Psoas muscle (tissue), 8 donors: Measurements from ENCODE around the gene RAB3GAP2. TPM values are rescaled to one million over a fixed set of nuclear protein-coding genes. Genes with fewer than 3 reads are reported as not detected.
A peak's percentile ranks its signal among the peaks of the same experiment; 100 is the strongest.
"Not testable (repeated sequence)": the region's sequence is repeated elsewhere in the genome, so short reads cannot be mapped to it uniquely, and the experiment has no call there.

Experiments
- ATAC-seq, 4 donors: fragments of 200-7000 bp; cut with Tn5 transposase; one replicate each; pipeline ENCODE4 v1.9.1; 2020; ENCODE audit warnings: moderate library complexity in 3 of 4, mild to moderate bottlenecking in 2 of 4
- DNase-seq, 2 donors: peaks; one replicate each; pipeline ENCODE4 v3.0.0-alpha.2; 2020
- H3K27ac ChIP-seq: fragments of 200-600 bp; one replicate; pipeline ENCODE4 v1.8.0; 2022
- H3K27me3 ChIP-seq, 3 donors: fragments of 200-600 bp in 1 of 3; one replicate each; pipeline versions ENCODE4 v1.6.1 to v1.8.0; 2013 to 2022; ENCODE audit warnings: low read length in 2 of 3, mild to moderate bottlenecking in 2 of 3, moderate library complexity in 1 of 3; ENCODE audit not compliant: insufficient read depth in 3 of 3
- H3K36me3 ChIP-seq, 2 donors: fragments of 200-600 bp in 1 of 2; one replicate each; pipeline versions ENCODE4 v1.6.1 to v1.8.0; 2013 to 2022; ENCODE audit warnings: low read depth in 1 of 2, mild to moderate bottlenecking in 1 of 2, moderate library complexity in 1 of 2; ENCODE audit not compliant: insufficient read depth in 1 of 2
- H3K4me1 ChIP-seq: fragments of 200-600 bp; one replicate; pipeline ENCODE4 v1.8.0; 2022
- H3K4me3 ChIP-seq: fragments of 200-600 bp; one replicate; pipeline ENCODE4 v1.8.0; 2022; ENCODE audit warnings: mild to moderate bottlenecking
- H3K9me3 ChIP-seq: fragments of 200-600 bp; one replicate; pipeline ENCODE4 v1.8.0; 2022
- CTCF ChIP-seq: fragments of 200-600 bp; IDR thresholded peaks from one replicate; pipeline ENCODE4 v1.8.0; 2022; ENCODE audit warnings: antibody characterized with exemption
- WGBS, 3 donors: extraction: QIAGEN DNeasy Blood & Tissue Kit; methylation state at CpG; one replicate each; pipeline versions ENCODE4 v1.1.6 to v1.1.7; 2013; 5-methylcytosine and 5-hydroxymethylcytosine counted together
- intact Hi-C, 2 donors: fragments of 100-400 bp; cut with DNase I; formaldehyde crosslinking; loops; one replicate each; pipeline versions ENCODE4 v1.11.0 to v1.14.2; 2022
- polyA plus RNA-seq, 3 donors: library from polyadenylated mRNA; stranded (reverse); fragments of 200-250 nt; gene quantifications; one replicate each; pipeline ENCODE4 v1.2.3, GENCODE V29; 2013
- total RNA-seq, 4 donors: library from RNA; stranded (reverse); fragmentation: NEBNext Ultra II Directional in 2 of 4; extraction: Animal tissue kit (Norgen Biotek cat#: 25700) in 2 of 4; gene quantifications; one replicate each; pipeline versions ENCODE4 v1.2.1 to v1.2.4, GENCODE V29; 2021 to 2023
- donor health status: healthy with polysubstance abuse.
- donor health status: DM: no; HTN: no; CAD: no; lungs with moderate emphysema.
- donor health status: Bipolar disorder and iron deficiency.
- donor health status: healthy.
- donor health status: DM: yes; HTN: yes; CAD: no.
- donor health status: DM: no; HTN: no; CAD: no.
- donor health status: DM: no; HTN: no; CAD: no.
- donor health status: DM: yes; HTN: yes; CAD: no.

The RAB3GAP2 gene
- total and polyA plus RNA-seq, 7 donors = 5.8 to 28.6 (median 18.6) TPM

GRCh38 chr1:220256194-220256593 lies 16.1 kb downstream of the RAB3GAP2 start:
- H3K27me3 ChIP-seq, intact Hi-C loops, H3K4me3 ChIP-seq, H3K4me1 ChIP-seq, H3K27ac ChIP-seq, DNase-seq, H3K9me3 ChIP-seq, ATAC-seq: not testable (repeated sequence)
- H3K36me3 ChIP-seq = peaks cover 0 to 14% of the 10 kb centered on the region in 2 donors
- 89 to 99% (median 92%) methylated on average over 3 of the region's 3 CpGs for WGBS, 3 donors

GRCh38 chr1:220255204-220255603 lies 17.0 kb downstream of the RAB3GAP2 start:
- no peak overlapping the region for H3K27ac ChIP-seq
- DNase-seq = no peak
- intact Hi-C loops = no loop called here
- no peak for TF ChIP-seq CTCF
- no peak overlapping the region for H3K4me3 ChIP-seq
- no peaks in the 10 kb centered on the region for H3K27me3 ChIP-seq
- peaks cover 3% of the 10 kb centered on the region for H3K9me3 ChIP-seq
- no peaks in the 10 kb centered on the region for H3K4me1 ChIP-seq
- no peak for ATAC-seq
- WGBS, 3 donors = 96 to 100% (median 100%) methylated on average over 1 of the region's 1 CpG
- H3K36me3 ChIP-seq = peaks cover 0 to 14% of the 10 kb centered on the region in 2 donors

GRCh38 chr1:220253290-220253689 lies 19.0 kb downstream of the RAB3GAP2 start:
- Histone ChIP-seq H3K9me3 (peaks cover 13% of the 10 kb centered on the region), H3K36me3 (peaks cover 0 to 14% of the 10 kb centered on the region in 2 donors)
- H3K4me1 ChIP-seq, H3K27ac ChIP-seq, H3K27me3 ChIP-seq, DNase-seq, intact Hi-C loops, H3K4me3 ChIP-seq: not testable (repeated sequence)
- peak; percentile 76 to 86 (median 82) for ATAC-seq
- WGBS, 3 donors = 98 to 99% (median 99%) methylated on average over 12 of the region's 12 CpGs

GRCh38 chr1:220251272-220251671 lies 21.0 kb downstream of the RAB3GAP2 start:
- H3K4me3 ChIP-seq = no peak overlapping the region
- H3K27ac ChIP-seq = no peak overlapping the region
- no peak for ATAC-seq
- H3K4me1 ChIP-seq = no peaks in the 10 kb centered on the region
- H3K9me3 ChIP-seq = peaks cover 13% of the 10 kb centered on the region
- no peak for TF ChIP-seq CTCF
- intact Hi-C loops = no loop called here
- DNase-seq = no peak
- peaks cover 0 to 14% of the 10 kb centered on the region in 2 donors for H3K36me3 ChIP-seq
- H3K27me3 ChIP-seq = no peaks in the 10 kb centered on the region

GRCh38 chr1:220250681-220251080 lies 21.6 kb downstream of the RAB3GAP2 start:
- H3K4me1 ChIP-seq = no peaks in the 10 kb centered on the region
- H3K27me3 ChIP-seq = no peaks in the 10 kb centered on the region
- peaks cover 13% of the 10 kb centered on the region for H3K9me3 ChIP-seq
- DNase-seq (no peak), ATAC-seq (no peak)
- no peak overlapping the region for H3K27ac ChIP-seq
- no peak overlapping the region for H3K4me3 ChIP-seq
- TF ChIP-seq CTCF = no peak
- intact Hi-C loops = no loop called here
- H3K36me3 ChIP-seq = peaks cover 0 to 14% of the 10 kb centered on the region in 2 donors

GRCh38 chr1:220249522-220249921 lies 22.7 kb downstream of the RAB3GAP2 start:
- DNase-seq (no peak), ATAC-seq (no peak)
- no peaks in the 10 kb centered on the region for H3K4me1 ChIP-seq
- intact Hi-C loops = no loop called here
- WGBS, 3 donors = 95 to 98% (median 97%) methylated on average over 1 of the region's 1 CpG
- H3K36me3 ChIP-seq = peaks cover 0 to 14% of the 10 kb centered on the region in 2 donors
- H3K4me3 ChIP-seq = no peak overlapping the region
- no peak overlapping the region for H3K27ac ChIP-seq
- H3K27me3 ChIP-seq = no peaks in the 10 kb centered on the region
- TF ChIP-seq CTCF = no peak
- peaks cover 15% of the 10 kb centered on the region for H3K9me3 ChIP-seq

- H3K4me3 ChIP-seq, ATAC-seq, intact Hi-C loops, H3K4me1 ChIP-seq, H3K27me3 ChIP-seq, H3K27ac ChIP-seq, DNase-seq: not testable (repeated sequence)
- WGBS, 3 donors = 99 to 100% (median 99%) methylated on average over 3 of the region's 3 CpGs
- Histone ChIP-seq H3K36me3 (peaks cover 0 to 14% of the 10 kb centered on the region in 2 donors), H3K9me3 (peaks cover 19% of the 10 kb centered on the region)
These were observed 23.5 kb downstream of the RAB3GAP2 start for GRCh38 chr1:220248715-220249265.

GRCh38 chr1:220245900-220246299 lies 26.4 kb downstream of the RAB3GAP2 start:
- intact Hi-C loops, H3K4me1 ChIP-seq, H3K27ac ChIP-seq, H3K4me3 ChIP-seq, ATAC-seq, DNase-seq, H3K36me3 ChIP-seq, H3K27me3 ChIP-seq: not testable (repeated sequence)
- H3K9me3 ChIP-seq = peaks cover 19% of the 10 kb centered on the region
- WGBS, 3 donors = 82 to 95% (median 83%) methylated on average over 5 of the region's 6 CpGs
